ENCODE measurements around the gene KLHL13.
"Not testable (repeated sequence)": the region's sequence is repeated elsewhere in the genome, so short reads cannot be mapped to it uniquely, and the experiment has no call there.

KLHL13 gene

GRCh38 chrX:117989512-117989911 is 127.1 kb downstream of the KLHL13 start:
- DNase-seq = no peak

- DNase-seq = no peak
These were observed 129.2 kb downstream of the KLHL13 start for GRCh38 chrX:117987373-117987772.

GRCh38 chrX:117985241-117985640 is 131.4 kb downstream of the KLHL13 start:
- DNase-seq = no peak

- DNase-seq = no peak
These were observed 133.8 kb downstream of the KLHL13 start for GRCh38 chrX:117982694-117983392.

GRCh38 chrX:117978402-117978801 is 138.2 kb downstream of the KLHL13 start:
- no peak for DNase-seq

- no peak for DNase-seq
These were observed 139.1 kb downstream of the KLHL13 start for GRCh38 chrX:117977526-117977925.

GRCh38 chrX:117973110-117973807 is 143.4 kb downstream of the KLHL13 start:
- no peak for DNase-seq

GRCh38 chrX:117972711-117973109 is 143.9 kb downstream of the KLHL13 start:
- no peak for DNase-seq

- no peak for DNase-seq
These were observed 146.8 kb downstream of the KLHL13 start for GRCh38 chrX:117969782-117970181.

GRCh38 chrX:117969328-117969727 is 147.3 kb downstream of the KLHL13 start:
- no peak for DNase-seq

- DNase-seq = no peak
These were observed 157.6 kb downstream of the KLHL13 start for GRCh38 chrX:117959045-117959444.

GRCh38 chrX:117957128-117957527 is 159.5 kb downstream of the KLHL13 start:
- DNase-seq = no peak

GRCh38 chrX:117939296-117939695 is 177.3 kb downstream of the KLHL13 start:
- DNase-seq = not testable (repeated sequence)

GRCh38 chrX:117936118-117936517 is 180.5 kb downstream of the KLHL13 start:
- no peak for DNase-seq

GRCh38 chrX:117930116-117930515 is 186.5 kb downstream of the KLHL13 start:
- DNase-seq = not testable (repeated sequence)

GRCh38 chrX:117919755-117920154 is 196.9 kb downstream of the KLHL13 start:
- DNase-seq = no peak

GRCh38 chrX:117910216-117910615 is 206.4 kb downstream of the KLHL13 start:
- no peak for DNase-seq

- no peak for DNase-seq
These were observed 218.4 kb downstream of the KLHL13 start for GRCh38 chrX:117898226-117898625.

- no peak for DNase-seq
These were observed 221.2 kb downstream of the KLHL13 start for GRCh38 chrX:117895418-117895817.

- DNase-seq = no peak
These were observed 224.1 kb downstream of the KLHL13 start for GRCh38 chrX:117892469-117892868.

- no peak for DNase-seq
These were observed 244.8 kb downstream of the KLHL13 start for GRCh38 chrX:117871796-117872195.

GRCh38 chrX:117860517-117860916 is 256.1 kb downstream of the KLHL13 start:
- no peak for DNase-seq

GRCh38 chrX:117854806-117855205 is 261.8 kb downstream of the KLHL13 start:
- DNase-seq = no peak

- no peak for DNase-seq
These were observed 265.6 kb downstream of the KLHL13 start for GRCh38 chrX:117851025-117851424.

Measured in stimulated activated CD4-positive, alpha-beta T cell treated with anti-CD3 and anti-CD28 coated beads, Interleukin-4, amount 100 ng/mL, for 24 hours (primary cell).